GM19238 (cell line): Measurements from ENCODE around the gene G0S2.

Source experiments
- DNase-seq: peaks from one replicate; pipeline ENCODE4 v3.0.0; 2011; ENCODE audit warnings: low spot score; ENCODE audit not compliant: insufficient read length

Gene G0S2

DNA sequence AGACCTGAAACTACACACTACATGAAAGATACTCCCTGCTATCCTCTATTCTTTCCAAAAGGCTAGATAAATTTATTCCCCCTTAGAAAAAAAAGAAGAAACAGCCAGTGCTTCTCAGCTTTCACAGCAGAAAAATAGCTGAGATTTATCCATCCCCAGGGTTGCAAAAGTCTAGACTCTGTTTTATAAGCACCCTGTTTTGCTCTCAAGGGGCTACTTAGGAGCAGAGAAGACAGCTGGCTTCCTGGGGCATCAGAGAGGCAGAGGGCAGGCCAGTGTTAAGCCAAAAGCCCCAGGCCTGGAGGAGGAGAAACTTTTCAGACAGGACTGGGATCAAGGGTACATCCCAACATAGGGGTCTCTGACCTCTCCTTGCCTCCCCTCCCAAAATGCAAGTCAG lies 26.9 kb upstream of the G0S2 start:
- DNase-seq = no peak

DNA sequence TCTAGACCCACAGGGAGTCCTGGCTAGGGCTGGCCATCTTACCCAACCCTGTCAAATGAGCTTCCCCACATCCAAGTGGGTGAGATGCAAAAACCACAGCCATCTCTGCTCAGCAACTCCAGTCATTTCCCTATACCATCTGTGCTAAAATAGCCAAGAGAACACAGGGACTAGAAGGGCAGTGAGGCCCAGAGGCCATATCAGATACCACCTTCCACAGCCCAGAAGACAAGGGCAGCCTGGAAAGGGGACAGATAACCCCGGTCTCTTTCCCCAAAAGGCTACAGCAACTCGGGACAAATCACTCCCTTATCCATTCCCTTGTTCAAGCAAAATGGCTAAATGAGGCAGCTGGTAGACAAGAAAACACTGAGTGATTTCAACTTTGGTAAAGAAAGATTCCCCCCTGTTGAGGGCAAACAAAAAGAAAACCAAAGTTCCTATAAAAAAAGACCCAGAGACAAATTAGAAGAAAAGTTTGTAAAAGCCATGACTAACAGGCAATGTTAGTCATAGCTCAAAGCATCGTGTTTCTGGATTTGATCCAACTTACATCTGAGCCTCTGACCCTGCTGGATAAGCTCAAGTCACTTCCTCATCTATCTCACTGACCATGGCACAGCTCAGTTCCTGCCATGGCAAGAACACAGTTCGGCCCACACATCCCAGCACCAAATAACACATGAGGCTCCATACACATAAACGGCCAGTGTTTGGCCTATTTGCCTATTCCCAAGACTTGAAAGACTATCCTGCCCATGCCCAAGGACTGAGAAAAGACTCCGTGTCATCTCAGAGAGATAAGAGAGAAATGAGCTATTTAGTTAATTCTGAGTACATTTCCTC lies 26.1 kb upstream of the G0S2 start:
- DNase-seq = no peak

DNA sequence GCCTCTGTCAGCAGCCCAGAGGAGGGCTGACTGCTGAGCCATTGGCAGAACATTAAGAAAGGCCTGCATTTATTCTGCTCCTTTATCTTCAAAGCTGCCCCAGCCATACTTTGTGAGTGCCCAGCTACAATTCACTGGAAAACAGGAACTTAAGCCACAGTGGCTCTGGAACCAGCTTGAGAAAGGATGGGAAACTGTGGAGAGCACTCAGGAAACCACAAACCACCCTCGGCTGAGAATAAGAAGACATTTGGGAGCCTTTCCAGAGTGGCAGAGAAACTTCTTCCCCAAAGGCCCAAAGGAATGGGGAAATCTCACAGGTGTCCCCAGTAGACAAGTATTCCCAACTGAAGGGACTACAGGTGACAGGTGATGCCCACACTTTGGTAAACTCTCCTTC lies 24.8 kb upstream of the G0S2 start:
- DNase-seq = no peak

DNA sequence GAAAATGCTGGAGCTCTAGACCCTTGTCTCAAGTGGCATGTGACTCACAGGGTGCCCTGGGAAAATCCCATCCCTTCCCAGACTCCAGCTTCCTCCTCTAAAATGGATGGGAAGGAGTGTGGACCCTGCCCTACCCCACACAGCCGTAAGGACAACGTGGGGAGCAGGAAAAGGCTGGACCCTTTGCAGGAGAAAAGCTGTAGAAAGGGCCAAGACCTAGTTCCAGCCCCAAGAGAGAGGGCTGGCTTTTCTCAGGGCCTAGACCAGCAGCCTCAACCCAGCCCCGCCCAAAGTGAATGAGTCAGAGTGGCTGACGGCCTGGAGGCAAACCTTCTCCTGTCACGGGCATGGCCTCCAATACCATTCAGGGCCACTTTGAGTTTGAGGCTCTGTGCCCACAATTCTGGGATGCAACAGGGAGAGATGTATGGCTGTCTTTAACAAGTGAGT lies 24.0 kb upstream of the G0S2 start:
- DNase-seq = no peak

DNA sequence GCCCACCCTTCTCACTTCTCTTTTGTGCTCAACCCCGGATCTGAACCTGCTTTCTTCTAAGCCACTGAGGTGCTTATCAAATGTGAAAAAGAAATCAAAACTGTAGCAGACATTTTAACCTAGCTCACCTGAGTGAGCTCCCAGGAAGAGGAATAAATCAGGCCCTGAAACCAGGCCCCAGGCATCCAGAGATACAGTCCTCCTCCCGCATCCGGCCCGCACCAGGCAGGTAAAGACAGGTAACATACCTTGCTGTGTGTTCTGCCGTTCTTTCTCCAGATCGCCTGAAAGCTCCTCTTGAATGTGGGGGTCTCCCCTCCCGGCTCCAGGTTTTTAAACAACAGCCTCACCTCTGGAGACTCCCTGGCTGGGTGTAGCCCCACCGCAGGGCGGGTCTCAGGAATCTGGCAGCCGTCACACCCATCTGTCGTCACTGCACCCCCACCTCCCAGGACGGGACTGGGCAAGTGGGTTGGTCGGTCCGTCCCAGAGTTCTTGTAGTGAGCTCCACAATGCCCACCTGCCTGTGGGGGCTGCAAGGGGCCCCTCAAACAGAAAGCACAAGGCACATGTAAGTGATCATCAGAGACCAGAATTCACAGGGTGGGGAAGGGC lies 23.0 kb upstream of the G0S2 start, which contains the start of gene LAMB3:
Gene LAMB3 (minus strand): TSS at position 305 of the 615 bp plus-strand sequence. CDS start 1,481 bp downstream, outside the sequence.
- no peak for DNase-seq

DNA sequence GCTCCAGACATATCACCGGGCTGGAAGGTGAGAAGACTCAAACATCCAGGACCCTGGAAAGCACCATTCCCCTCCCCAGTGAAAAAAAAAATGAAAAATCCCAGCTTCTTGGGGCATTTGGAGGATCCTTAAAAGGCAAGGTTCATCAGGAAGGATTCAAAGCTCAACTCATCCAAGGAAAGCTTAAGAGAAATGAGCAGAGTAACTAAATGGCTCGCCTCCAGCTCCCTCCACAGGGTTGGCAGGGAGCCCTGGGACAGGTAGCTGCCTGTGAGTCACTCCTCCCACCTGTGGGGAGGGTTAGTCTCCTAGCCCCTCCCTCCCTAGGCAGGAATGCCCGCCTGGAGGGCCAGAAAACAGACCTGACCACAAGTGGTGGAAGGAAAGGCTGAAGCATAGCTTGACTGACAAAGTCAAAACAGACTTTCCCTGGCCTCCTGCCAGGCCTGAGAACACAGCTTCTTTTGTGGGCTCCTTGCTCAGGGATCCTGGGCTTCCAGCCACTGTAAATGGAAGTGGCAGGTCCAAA lies 22.3 kb upstream of the G0S2 start:
- no peak for DNase-seq

DNA sequence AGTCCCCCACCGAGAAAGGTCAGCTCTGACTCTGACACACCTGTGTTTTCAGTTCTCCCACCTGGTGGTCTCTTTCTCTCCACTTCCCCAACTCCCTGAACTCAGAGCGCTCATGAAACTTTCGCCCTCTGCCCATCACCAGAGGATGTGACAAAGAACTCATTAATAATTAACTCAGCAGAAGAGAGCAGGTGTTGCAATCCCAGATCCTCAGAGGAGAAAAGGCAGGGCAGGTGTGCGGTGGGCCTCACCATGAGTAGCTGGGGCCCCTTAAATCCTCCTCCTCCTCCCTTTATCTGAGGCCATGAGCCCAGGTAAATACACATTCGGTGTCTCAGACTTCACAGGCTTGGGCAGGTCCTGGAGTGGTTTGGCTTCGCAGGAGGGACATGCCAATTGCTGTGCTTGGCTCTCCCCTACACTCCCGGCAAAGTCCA lies 21.3 kb upstream of the G0S2 start:
- DNase-seq = no peak

DNA sequence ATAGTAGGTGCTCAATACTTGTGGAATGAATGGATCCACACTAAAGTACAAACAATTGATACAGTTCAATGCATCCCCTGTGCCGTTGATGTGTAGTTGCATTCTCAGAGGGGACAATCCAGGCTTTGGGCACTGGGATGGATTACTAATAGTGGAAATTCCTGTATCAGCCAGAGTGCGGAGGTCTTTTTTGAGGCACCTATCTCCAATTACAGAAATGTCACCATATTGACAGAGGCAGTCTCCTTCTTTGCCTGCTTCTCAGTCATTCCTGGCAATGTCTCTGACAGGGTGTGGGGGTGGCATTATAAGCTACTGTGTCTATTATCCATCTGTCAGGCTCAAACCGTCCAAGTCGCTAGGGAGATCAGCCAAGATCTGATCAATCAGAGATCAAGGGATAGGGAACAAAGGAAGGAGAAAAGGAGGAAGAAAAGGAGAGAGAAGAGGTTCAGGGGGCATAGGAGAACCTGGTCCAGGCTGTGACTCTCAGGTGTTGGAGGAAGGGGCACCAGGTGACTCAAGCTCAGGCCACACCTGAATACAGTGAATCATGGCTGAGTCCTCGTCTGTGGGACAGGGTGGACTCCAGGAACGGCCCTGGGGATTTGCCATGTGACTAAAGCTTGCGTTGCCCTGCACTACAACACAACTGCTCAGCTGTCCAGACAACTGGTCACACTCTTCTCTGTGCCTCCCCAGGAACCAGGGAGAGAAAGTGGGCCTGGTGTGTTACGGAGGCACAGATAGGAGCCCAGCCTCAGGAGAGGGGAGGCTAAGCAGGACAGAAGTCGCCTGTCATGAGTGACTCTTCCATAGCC lies 19.6 kb upstream of the G0S2 start:
- no peak for DNase-seq

DNA sequence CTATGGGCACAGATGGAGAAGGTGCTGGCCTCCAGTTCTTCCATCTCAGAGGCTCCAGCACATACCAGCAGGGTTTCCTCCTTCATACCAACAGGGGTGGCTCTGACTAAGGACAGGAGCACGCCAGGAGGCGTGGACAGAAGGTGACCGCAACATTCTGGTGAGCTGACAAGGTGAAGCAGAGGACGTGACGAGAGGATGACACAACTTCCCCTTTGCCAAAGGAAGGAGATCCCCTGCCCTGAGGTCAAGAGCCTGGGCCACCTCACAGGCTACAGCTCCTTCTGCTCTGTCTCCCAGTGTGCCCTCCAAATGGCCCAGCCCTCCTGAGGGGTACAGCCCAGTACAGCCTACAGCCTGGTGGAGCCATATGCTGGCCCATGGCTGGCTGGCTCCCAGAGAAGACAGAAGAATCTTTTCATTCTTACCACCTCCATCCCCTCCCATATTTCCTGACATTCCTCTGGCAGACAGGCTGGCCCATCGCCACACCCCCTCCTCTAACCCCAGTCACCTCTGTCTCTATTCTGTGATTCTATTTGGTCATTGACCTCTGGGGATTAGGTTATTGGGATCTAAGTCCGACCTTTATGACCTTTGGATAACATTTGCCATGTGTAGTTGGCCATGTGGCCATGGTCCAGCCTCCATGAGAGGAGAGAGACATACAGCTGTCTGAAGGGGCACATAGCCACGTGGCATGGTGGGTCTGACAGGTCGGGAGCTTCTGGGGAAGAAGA lies 17.9 kb upstream of the G0S2 start:
- no peak for DNase-seq

DNA sequence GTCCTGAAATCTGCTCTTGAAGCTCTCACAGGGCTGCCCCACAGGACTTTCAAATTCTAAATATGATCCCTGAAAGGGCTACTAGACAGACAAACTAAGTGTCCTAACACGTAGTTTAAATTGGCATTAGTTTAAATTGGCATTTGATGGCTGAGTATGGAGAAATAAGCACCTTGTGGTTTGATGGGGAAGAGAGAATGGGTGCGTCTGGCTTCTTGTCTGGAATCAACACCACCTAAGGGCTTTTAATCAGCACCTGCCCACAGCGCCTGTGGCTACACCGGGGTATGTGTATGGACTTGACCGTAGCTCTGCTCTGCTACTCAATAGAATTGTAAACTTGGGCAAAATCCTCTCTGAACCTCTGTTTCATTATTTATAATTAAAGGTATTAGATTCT lies 17.3 kb upstream of the G0S2 start:
- no peak for DNase-seq

DNA sequence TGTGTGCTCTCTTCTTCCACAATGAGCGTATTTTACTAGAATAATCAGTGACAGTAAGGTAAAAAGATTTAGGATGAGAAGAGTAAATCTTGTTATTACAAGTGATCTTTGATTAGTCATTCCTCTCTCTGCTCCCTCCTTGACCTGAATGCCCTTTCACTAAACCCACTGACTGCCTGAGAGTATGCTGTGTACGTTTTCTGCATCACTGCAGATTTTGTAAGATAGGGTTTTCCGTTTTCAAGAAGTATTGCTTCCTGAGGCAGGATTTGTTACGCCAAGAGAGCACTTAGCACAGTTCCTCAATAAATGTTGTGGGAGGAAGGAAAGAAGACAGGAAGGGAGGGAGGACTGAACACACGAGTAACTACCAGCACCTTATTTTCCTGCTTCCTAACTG lies 15.3 kb upstream of the G0S2 start:
- no peak for DNase-seq

DNA sequence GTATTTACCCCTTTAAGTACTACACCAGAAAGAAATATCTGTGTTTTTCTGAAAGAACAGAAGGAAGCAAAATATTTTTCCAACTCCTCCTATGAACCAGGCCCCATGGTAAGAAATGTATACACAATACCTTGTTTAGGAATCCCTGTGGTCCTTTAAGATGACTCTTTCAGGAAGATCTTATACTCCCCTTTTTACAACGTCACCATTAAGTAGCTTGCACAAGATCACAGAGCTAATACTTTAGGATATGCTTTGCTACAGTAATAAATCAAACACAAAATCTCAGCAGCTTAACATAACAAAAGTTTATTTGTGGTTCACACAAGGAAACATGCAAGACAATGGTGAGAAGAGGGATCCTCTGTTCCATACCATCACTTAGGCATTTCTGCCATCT lies 14.1 kb upstream of the G0S2 start:
- DNase-seq = no peak

DNA sequence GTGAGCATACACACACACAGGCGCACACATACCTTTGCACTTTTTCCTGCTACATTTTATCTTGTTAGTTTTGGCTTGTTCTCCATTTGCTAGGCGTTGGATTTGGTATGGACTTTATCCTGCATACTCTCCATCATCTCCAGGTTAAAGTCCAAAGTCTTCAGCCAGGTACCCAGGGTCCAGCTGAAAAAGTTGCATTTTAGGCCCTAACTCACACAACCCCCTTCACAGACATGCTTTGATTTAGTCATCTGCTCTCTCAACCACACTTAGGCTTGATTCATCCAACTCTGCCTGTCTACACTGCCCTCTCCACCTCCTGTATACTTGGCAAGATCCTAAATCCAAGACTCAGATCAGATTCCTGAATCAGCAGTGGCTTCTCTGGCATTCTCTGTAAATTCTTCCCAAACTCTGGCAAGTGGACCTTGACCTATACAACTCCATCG lies 12.3 kb upstream of the G0S2 start:
- DNase-seq = no peak

DNA sequence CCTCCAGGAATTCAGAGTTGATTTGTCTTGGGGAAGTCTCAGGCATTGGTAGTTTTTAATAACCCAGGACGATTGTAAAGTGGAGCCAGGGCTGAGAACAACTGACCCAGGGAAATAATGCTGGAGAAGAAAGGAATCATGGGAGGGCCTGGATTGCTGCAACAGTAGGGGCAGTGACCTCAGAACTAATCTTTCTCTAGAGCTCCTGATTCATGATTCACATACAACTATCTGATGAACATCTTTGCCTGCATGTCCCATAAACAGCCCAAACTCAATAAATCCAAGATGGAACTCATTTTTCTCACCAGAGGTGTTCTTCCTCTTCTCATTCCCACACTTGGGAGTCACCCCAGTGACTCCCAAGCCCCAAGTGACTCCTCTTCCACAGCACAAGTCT lies 8.1 kb upstream of the G0S2 start:
- DNase-seq = no peak

DNA sequence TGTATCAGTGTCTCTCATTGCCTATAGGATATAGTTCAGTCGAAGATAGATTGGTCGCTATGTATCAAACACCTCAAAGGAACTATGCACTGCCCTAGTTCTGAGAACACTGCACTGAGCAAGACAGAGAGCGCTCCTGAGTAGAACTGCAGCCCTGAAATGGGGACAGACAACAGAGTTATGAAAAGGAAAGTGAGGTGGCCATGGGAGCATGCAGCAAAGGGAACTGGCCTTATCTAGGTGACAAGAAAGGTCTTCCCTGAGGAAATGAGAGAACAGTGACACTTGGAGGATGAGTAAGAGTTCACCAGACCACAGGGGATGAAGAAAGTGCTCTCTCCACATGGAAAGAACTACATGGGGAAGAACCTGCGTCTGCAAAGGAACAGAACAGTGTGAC lies 7.5 kb upstream of the G0S2 start:
- no peak for DNase-seq

DNA sequence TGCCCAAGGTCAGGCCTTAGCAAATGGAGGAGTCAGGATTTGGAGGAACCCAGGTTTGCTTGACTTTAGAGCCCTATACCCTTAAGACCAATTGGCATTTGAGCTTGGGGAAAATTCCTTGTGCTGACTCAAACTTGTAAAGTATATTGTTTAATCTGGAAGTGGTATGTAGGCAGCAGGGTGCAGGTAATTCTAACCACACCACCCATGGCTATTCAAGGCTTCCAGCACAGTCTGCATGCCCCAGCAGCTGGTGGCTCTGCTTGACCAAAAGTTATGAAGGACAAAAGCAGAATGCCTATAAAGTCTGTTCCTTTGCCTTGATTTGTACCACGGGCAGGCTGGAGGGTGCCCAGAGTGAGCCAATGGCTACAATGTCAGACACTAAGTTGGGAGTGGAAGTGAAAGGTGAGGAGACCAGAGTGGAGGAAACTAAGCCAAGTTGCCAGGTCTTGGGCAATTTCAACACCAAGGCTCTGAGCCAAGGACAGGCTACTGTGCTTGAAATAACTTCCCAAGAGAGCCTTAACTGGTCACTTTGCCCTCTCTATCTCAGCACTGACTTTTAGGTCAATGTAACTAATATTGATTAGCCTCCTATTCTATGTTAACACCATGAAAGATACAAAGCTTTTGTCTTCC lies 4.7 kb upstream of the G0S2 start:
- DNase-seq = no peak

DNA sequence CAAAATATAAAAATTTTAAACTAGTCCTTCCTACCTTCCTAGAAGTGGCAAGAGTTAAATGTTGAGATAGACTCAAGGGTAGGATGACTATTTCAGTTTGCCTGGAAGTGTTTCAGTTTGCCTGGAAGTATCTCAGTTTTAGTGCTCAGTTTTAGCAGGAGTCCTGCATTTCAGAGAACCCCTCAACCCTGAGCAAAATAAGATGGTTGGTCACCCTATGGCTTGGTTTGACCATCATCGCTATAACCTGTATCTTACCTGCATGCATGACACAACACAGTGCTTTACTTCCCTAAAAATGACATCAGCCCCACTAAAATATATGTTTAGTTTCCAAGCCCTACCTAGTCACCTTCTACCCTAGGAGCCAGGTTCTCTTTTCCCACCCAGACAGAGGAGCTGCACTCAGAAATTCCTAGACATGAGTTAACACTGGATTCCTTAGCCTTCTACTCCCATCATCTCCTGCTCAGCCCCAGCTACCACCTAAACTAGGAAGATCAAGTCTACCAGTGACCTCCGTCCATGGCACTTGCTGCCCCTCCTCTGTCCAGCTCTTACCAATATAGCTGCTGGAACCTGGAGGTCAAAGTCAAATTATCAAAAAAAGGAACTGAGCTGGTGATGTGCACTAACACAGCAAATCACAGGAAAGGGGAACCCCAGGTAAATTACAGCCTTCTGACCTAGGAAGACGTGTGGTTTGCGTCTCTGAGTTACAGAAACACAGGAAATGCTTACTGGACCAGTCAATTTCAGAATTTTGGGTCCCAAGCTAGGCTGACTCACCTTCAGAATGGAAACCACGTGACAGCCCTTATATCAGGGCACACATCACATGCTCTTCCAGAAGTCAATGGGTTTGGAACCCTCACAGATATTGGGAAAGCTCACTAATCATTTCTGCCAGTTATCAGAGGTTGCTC lies 2.2 kb upstream of the G0S2 start:
- DNase-seq = peak; percentile 48

DNA sequence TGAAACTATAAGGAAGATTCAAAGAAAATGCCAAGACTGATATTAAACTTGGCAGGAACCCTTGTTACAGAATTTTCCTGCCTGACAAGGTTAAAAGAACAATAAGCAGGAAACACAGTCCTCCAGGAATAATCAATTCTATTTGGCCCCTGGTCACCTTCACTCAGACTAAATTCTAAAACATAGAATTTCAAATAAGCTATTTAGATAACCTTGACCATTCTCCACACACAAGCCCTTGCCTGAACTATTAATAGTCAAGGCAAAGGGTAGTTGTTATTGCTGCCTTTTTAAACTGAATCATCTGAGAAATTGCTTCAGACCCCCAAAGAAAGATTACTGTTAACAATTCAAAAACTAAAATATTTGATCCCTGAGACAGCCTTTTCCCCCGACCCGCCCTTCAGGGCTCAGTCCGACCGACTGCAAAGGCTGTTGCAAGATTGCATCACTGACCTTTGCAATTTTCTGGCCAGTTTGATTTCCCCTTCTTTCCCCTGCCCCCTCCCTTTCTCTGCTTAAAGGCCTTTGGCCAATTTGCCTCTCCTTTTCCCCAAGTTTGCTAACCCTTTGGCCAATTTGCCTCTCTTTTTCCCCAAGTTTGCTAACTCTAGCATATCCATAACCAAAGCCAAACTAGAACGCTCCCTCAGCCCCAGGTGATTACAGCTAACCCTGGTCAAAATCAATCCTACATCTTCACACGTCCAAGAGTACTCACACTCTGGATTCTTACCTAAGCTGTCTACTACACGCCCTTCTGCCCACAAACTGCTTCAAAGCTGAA lies 1.4 kb upstream of the G0S2 start:
- DNase-seq = no peak
